T-helper 1 cell treated with Interleukin-12 subunit alpha and Interleukin-12 subunit beta and Interleukin-4 antibody, amounts not matched to agents 30 μg/mL and 1 μg/mL, for 36 hours (primary cell): ENCODE results near the gene ATR.
A peak's percentile ranks its signal among the peaks of the same experiment; 100 is the strongest.
"Not testable (repeated sequence)": the region's sequence is repeated elsewhere in the genome, so short reads cannot be mapped to it uniquely, and the experiment has no call there.

Experiments
- H3K27ac Mint-ChIP-seq: one replicate; pipeline ENCODE4 v1.8.0; 2021; ENCODE audit warnings: mild to moderate bottlenecking, mixed read lengths
- H3K27me3 Mint-ChIP-seq: one replicate; pipeline ENCODE4 v1.8.0; 2021; ENCODE audit warnings: low read depth, mixed read lengths
- H3K36me3 Mint-ChIP-seq: one replicate; pipeline ENCODE4 v1.8.0; 2021; ENCODE audit warnings: low read depth, mixed read lengths
- H3K4me1 Mint-ChIP-seq: one replicate; pipeline ENCODE4 v1.8.0; 2021; ENCODE audit warnings: low read depth, mixed read lengths
- H3K4me3 Mint-ChIP-seq: one replicate; pipeline ENCODE4 v1.8.0; 2021; ENCODE audit warnings: mild to moderate bottlenecking, moderate library complexity, mixed read lengths
- H3K9me3 Mint-ChIP-seq: one replicate; pipeline ENCODE4 v1.8.0; 2021; ENCODE audit warnings: mixed read lengths

ATR gene

DNA sequence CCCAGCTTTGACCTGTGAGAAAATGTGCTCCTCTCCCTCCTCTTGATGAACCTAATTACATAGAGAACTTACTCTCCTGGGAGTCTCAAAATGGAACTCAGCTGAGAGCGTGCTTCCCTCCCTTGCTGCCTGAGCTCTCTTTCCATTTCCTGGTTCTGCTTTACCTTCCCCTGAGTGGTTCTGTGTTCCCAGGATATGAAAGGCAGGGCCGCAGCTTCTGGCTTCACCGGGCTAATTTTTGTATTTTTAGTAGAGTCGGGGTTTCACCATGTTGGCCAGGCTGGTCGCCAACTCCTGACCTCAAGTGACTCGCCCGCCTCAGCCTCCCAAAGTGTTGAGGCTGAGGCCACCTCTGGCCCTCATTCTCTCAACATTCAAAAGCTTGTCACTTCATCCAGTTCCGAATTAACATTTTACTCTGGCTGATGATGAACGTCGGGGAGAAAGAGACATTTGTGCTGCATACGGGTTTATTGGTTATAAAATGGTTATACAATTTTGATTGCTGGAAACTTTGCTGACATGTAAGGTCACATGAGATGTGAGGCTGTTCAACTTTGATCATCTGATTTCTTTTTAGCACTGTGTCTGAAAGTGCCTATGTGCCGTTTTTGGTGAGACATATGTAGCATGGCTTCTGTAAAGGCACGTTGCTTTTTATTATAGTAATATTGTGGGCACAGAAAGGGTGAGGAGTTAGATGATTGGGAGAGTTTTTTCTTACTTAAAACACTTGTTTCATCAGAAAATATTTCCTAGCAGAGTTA, 24.3 kb upstream of the ATR start:
- no peaks in the 10 kb centered on the region for H3K36me3 Mint-ChIP-seq
- H3K27me3 Mint-ChIP-seq = no peaks in the 10 kb centered on the region
- H3K4me1 Mint-ChIP-seq = peaks cover 1% of the 10 kb centered on the region
- H3K9me3 Mint-ChIP-seq = no peaks in the 10 kb centered on the region
- no peak overlapping the region for H3K27ac Mint-ChIP-seq
- H3K4me3 Mint-ChIP-seq = no peak overlapping the region

DNA sequence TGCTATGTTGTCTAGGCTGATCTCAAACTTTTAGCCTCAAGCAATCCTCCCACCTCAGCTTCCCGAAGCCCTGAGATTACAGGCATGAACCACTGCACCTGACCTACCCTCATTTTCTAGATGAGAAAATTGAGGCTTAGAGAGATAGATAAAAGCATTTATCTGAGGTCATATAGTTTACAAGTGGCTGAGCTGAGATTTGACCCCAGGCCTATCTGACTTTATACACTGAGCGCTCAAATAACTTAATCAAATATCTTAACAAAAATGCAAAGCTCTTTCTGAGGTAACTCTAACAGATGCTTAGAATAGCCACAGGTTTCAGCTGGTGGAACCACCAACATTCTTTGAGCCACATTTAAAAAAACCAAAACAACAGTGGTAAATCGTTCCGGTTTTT, 23.2 kb upstream of the ATR start:
- H3K9me3 Mint-ChIP-seq = no peaks in the 10 kb centered on the region
- H3K36me3 Mint-ChIP-seq = no peaks in the 10 kb centered on the region
- H3K27me3 Mint-ChIP-seq = no peaks in the 10 kb centered on the region
- no peak overlapping the region for H3K4me3 Mint-ChIP-seq
- H3K4me1 Mint-ChIP-seq = peaks cover 7% of the 10 kb centered on the region
- H3K27ac Mint-ChIP-seq = no peak overlapping the region

DNA sequence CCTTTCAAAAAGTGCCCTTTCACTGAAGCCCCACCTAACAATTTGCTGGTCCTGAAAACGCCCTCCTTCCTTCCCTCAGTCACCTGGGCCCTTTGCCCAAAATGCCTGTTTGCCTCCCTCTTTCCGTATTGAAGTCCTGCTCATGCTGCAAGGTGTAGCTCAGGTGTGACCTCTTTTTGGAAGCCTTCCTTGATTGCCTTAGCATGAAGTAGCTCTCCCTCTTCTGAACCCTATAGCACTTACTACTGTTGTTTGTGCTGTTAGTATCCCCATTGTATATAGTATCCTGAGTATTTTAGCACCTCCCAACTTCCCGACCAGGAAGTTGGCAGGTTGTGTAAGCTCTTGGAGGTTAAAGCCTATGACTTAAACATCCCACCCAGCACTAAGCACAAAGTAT, 19.4 kb upstream of the ATR start:
- Mint-ChIP-seq H3K9me3 (no peaks in the 10 kb centered on the region), H3K4me1 (peaks cover 17% of the 10 kb centered on the region), H3K4me3 (peak overlapping the region; percentile 14), H3K27ac (no peak overlapping the region), H3K36me3 (no peaks in the 10 kb centered on the region), H3K27me3 (peaks cover 7% of the 10 kb centered on the region)

DNA sequence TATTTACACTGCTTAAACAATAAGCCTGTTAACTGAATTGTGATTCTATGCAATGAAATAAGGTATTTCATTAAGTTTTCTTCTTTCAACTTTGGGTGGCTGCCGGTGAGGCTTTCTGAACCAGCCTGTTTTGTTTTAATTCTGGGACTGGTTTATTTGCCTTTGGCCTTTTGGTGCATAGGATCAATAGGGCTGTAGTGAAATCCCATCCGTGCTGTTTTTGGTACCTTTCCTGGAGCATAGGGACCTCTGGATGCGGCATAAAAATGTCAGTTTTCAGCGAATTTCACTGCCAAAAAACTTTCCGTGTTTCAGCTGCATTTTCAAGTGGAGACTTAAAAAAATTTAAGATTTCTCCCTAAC, 18.2 kb upstream of the ATR start:
- Mint-ChIP-seq H3K36me3 (no peaks in the 10 kb centered on the region), H3K4me1 (peaks cover 17% of the 10 kb centered on the region), H3K4me3 (peak overlapping the region; percentile 95), H3K9me3 (no peaks in the 10 kb centered on the region), H3K27ac (peak overlapping the region; percentile 81), H3K27me3 (peaks cover 7% of the 10 kb centered on the region)

DNA sequence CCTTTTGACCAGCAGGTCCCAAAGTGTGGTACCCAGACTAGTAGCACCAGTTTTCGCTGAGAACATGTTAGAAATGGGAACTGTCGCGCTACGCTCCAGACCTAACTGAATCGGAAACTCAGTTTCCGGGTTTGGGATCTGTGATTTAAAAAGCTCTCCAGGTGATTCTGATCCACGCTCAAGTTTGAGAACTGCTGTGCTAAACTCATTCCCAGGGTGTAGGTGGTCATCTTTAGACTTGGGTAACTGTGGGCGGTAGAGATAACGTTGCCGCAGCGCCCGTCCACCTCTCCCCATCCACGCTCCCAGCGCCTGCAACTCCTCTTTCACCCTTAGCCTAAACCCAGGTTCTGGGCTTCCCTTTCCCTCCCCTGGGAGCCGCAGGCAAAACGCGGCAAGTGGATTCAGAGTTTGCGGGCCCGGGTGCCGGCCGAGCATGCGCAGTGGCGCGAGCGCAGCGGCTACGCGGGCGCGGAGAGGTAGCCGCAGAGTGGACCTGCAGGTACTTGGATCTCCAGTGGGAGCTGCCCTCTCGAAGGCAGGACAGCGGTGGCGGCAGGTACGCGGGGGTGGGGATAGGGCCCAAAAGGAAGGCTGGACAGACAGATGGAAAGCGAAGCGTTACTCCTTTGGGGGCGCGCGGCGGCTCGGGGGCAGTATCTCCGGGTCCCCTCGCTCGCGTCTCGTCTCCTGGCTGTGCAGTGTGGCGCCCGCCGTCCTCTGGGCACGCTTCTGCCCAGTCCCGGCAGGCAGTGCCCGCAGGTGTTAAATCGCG, 17.6 kb upstream of the ATR start, which contains the start of gene PLS1:
Gene PLS1, plus strand, starts transcription at position 443 of the 775 bp plus-strand sequence. CDS start 67,845 bp downstream, outside the sequence.
- peak within 1 kb of the TSS; percentile 89 for H3K27ac Mint-ChIP-seq
- peaks cover 7% of the 10 kb centered on the region for H3K27me3 Mint-ChIP-seq
- H3K36me3 Mint-ChIP-seq = no peaks in the 10 kb centered on the region
- peaks cover 17% of the 10 kb centered on the region for H3K4me1 Mint-ChIP-seq
- H3K4me3 Mint-ChIP-seq = peak within 1 kb of the TSS; percentile 95
- no peaks in the 10 kb centered on the region for H3K9me3 Mint-ChIP-seq

DNA sequence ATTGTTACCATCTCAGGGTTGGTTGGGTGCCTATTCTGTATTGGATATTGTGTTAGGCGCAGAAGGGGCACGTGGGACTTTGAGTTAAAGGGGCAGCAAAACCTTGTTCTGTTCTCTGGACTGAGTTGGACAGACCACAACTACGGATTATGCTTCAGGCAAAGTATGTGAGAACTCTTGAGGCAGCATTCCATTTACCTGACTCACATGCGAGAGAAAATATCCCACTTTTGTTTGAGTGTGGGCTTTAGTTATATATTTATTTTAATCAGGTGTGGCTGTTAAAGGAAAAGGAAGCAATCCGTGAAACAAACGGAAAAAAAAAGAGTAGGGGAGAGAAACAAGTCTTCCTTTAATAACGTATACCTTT, 17.0 kb upstream of the ATR start:
- no peaks in the 10 kb centered on the region for H3K9me3 Mint-ChIP-seq
- peaks cover 8% of the 10 kb centered on the region for H3K27me3 Mint-ChIP-seq
- peak overlapping the region; percentile 29 for H3K27ac Mint-ChIP-seq
- H3K4me3 Mint-ChIP-seq = peak overlapping the region; percentile 95
- no peaks in the 10 kb centered on the region for H3K36me3 Mint-ChIP-seq
- H3K4me1 Mint-ChIP-seq = peaks cover 17% of the 10 kb centered on the region

DNA sequence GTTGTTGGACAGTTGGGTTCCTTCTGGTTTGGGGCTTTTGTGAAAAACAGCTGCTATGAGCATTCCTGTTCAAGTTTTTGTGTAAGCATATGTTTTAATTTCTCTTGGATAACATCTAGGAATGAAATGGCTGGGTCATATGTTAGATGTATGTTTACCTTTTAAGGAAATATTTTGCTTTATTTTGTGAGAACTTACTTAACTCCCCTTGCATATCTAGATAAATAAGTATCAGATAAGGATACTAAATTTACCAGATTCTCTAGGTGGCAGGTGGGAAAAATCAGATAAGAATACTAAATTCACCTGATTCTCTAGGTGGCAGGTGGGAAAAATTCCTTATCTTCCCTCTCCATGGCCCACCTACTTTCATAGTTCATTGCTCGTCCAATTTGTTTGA, 16.6 kb upstream of the ATR start:
- Mint-ChIP-seq H3K4me3 (peak overlapping the region; percentile 95), H3K9me3 (no peaks in the 10 kb centered on the region), H3K27ac (no peak overlapping the region), H3K4me1 (peaks cover 17% of the 10 kb centered on the region), H3K36me3 (no peaks in the 10 kb centered on the region), H3K27me3 (peaks cover 12% of the 10 kb centered on the region)

DNA sequence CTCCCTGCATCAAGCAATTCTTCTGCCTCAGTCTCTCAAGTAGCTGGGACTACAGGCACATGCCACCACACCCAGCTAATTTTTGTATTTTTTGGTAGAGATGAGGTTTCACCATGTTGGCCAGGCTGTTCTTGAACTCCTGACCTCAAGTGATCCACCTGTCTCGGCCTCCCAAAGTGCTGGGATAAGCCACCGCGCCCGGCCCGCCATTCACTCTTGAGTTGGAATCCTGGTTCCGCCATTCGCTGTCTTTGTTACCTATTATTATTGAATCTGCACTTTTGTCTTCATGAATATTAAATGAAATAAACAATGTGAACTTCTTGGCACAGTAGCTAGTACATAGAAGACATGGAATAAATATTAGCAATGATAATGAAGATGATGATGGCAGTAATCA, 13.7 kb upstream of the ATR start:
- Mint-ChIP-seq H3K4me1 (peaks cover 15% of the 10 kb centered on the region), H3K27me3 (peaks cover 21% of the 10 kb centered on the region)
- not testable (repeated sequence) for H3K27ac Mint-ChIP-seq, H3K9me3 Mint-ChIP-seq, H3K36me3 Mint-ChIP-seq, H3K4me3 Mint-ChIP-seq

DNA sequence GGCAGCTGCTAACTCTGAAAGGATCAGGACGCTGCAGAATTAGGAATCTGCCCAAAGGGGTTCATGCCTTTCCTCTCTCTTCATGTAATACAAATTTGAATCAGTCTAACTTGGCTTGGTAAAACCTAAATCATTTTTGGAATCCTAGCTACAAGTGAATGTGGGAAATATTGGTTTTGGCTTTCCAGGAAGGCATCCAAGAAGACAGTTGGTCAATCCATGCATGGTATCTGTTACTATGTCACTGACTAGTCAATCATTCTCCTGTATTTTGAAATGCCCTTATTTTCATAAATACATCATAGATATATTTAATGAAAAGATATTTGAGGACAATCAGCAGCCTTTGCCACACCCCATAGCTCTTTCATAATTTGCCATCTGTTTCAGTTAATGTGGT, 10.2 kb upstream of the ATR start:
- no peaks in the 10 kb centered on the region for H3K9me3 Mint-ChIP-seq
- no peaks in the 10 kb centered on the region for H3K4me1 Mint-ChIP-seq
- H3K27me3 Mint-ChIP-seq = peaks cover 30% of the 10 kb centered on the region

DNA sequence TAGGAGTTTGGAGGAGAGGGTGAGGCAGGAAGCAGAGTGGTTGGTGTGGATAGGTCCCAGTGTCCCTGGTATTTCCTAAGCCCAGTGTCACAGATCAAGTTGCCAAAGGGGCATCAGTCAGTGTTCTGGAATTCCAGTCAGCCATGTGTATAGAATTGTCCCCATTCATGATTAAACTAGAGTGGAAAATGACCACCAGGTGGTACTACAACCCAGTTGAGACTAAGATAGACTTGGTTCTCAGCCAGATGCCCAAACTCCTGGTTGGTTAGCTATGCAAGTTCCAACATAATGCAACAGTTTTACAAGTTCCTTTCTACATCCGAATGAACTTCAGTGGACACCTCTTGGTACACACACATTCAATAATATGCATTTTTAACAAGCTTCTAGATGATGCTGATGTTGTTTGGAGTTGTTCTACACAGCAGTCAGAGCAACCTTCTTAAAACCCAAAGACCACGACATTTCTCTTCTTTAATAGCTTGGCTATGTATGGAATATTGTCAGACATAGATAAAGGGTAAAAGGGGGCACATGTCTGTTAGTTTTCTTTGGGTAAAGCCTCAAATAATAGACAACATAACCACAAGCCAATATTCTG, 8.4 kb upstream of the ATR start:
- no peaks in the 10 kb centered on the region for H3K36me3 Mint-ChIP-seq
- peaks cover 42% of the 10 kb centered on the region for H3K27me3 Mint-ChIP-seq
- H3K9me3 Mint-ChIP-seq = no peaks in the 10 kb centered on the region
- no peak overlapping the region for H3K4me3 Mint-ChIP-seq
- no peak overlapping the region for H3K27ac Mint-ChIP-seq
- H3K4me1 Mint-ChIP-seq = no peaks in the 10 kb centered on the region

More for the DNA sequence above, 10.2 kb upstream of the ATR start:
- Mint-ChIP-seq H3K4me3 (no peak overlapping the region), H3K36me3 (no peaks in the 10 kb centered on the region), H3K27ac (no peak overlapping the region)

DNA sequence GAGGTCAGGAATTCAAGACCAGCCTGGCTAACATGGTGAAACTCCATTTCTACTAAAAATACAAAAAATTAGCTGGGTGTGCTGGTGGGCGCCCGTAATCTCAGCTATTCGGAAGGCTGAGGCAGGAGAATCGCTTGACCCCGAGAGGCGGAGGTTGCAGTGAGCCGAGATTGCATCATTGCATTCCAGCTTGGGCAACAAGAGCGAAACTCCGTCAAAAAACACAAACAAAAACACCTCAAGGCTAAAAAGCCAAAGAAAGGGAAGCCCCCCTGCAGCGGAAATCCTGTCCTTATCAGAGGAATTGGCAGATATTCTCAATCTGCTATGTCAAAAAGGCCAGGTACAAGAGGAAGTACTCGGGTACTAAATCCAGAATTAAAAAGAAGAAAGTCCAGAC, 2.5 kb upstream of the ATR start:
- Mint-ChIP-seq H3K27me3 (peaks cover 26% of the 10 kb centered on the region), H3K4me1 (peaks cover 16% of the 10 kb centered on the region)
- H3K4me3 Mint-ChIP-seq, H3K9me3 Mint-ChIP-seq, H3K36me3 Mint-ChIP-seq, H3K27ac Mint-ChIP-seq: not testable (repeated sequence)

DNA sequence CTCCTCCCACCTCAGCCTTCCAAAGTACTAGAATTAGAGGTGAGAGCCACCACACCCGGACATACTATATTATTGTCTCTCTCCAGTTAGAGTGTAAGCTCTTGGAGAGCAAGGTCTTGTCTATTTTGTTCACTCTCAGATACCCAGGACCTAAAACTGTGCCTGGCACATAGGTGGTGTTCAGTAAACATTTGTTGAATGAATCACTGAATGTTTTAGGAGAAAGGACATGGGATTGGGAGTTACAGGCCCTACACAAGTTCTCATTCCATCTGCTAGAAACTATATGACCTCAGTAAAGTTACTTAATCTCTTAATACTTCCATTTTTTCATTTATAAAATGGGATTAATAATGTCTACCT, 1.5 kb upstream of the ATR start:
- Mint-ChIP-seq H3K27ac (peak overlapping the region; percentile 98), H3K27me3 (peaks cover 25% of the 10 kb centered on the region), H3K36me3 (peaks cover 8% of the 10 kb centered on the region), H3K4me1 (peaks cover 24% of the 10 kb centered on the region), H3K4me3 (peak overlapping the region; percentile 97), H3K9me3 (no peaks in the 10 kb centered on the region)

DNA sequence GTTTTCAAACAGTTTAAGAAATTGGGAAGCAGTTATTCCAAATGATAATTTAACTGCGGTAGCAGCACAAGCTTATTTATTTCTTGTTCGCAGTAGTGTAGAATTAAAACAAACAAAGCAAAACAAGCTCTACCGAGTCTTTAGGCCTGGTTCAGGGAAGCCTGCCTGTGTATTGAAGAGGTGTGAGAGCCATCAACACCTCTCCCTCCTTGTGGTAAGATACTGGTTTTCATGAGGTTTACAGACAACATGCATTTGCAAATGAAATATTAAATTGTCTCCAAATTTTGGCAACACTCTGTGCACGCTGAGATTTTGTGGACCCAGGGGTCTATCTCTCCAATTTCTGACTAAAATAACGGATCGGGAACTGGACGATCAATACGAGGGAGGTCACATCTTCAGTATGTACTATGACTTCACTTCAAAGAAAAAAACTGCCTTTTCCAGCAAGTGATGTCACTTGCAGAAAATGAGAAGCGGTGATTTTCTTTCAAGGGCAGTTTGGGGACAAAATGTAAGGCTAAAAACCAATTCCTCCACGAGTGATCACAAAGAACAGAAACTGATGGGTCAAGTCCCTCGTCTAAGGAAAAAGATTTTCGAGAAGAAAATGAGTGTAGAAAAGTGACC, 721 bp downstream of the ATR start:
- Mint-ChIP-seq H3K27ac (peak overlapping the region; percentile 98), H3K36me3 (peaks cover 11% of the 10 kb centered on the region), H3K27me3 (peaks cover 8% of the 10 kb centered on the region), H3K4me3 (peak overlapping the region; percentile 97), H3K9me3 (no peaks in the 10 kb centered on the region), H3K4me1 (peaks cover 33% of the 10 kb centered on the region)

DNA sequence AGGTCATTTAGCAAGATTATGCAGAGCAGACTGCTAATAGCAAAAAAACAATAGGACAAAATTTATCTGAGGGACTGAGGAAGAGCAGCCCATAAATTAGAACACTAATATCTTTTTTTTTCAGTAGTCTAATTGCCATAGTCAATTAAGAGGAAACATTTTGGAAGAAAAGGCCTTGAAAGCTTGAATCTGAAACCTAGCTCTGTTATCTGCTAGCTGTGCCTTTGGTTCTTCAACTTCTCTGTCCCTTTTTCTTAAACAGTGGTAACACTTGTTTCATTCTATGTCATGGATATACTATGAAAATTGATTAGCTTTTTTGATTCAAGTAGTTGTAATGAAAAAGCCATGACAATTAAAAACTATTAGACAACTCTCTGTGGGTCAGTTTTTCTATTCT, 1.7 kb downstream of the ATR start:
- H3K4me1 Mint-ChIP-seq = peaks cover 33% of the 10 kb centered on the region
- peak overlapping the region; percentile 97 for H3K4me3 Mint-ChIP-seq
- peak overlapping the region; percentile 43 for H3K27ac Mint-ChIP-seq

More for the DNA sequence above, 1.7 kb downstream of the ATR start:
- H3K36me3 Mint-ChIP-seq = peaks cover 11% of the 10 kb centered on the region
- peaks cover 4% of the 10 kb centered on the region for H3K27me3 Mint-ChIP-seq
- no peaks in the 10 kb centered on the region for H3K9me3 Mint-ChIP-seq
